HG03439 (cell line): ENCODE results near the gene CD276.
"Not testable (repeated sequence)": the region's sequence is repeated elsewhere in the genome, so short reads cannot be mapped to it uniquely, and the experiment has no call there.

Source experiments
- ATAC-seq: cut with Tn5 transposase; IDR thresholded peaks from one replicate; pipeline ENCODE4 v1.9.1; 2021; ENCODE audit warnings: mild to moderate bottlenecking, moderate library complexity; ENCODE audit not compliant: unreplicated experiment

The CD276 gene

DNA sequence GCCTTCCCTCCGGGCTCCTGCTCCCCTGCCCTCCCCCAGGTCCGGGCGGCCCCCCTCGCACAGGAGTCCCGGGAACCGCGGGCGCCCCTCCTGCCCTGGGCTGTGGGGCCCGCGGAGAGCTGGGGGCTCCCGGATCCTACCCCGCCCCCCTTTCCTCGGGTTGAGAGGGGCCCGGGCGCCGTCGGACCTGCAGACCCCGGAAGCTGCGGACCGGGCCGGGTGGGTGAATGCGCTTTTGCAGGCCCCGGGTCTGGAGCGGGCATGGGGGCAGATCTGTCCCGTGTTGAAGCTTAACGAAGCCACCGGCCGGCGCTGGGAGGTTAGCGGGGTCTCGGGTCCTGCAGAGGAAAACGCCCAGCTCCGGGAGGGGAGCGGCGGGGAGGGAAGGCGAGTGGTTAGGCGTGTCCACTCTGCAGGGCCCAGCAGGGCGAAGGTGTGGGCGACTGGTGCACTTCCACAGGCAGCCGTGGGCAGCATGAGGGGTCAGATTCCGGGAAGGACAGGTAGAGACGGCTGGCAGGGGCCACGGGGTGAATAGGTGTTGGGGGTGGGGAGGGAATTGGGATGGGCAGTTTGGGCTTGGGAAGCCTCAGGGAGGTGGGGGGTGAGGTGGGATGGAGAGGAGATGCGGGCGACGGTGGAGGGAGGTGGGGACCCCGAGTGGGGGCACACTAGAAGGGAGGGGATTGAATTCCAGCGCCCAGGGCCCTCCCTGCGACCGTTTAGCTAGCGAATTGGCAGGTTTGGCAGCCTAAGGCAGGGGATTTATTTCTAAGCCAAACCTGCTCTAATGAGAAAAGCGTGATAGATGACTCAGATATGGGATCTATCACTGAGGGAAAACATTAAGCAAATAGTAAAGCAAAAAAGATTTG, 635 bp downstream of the CD276 start:
- no peak for ATAC-seq

DNA sequence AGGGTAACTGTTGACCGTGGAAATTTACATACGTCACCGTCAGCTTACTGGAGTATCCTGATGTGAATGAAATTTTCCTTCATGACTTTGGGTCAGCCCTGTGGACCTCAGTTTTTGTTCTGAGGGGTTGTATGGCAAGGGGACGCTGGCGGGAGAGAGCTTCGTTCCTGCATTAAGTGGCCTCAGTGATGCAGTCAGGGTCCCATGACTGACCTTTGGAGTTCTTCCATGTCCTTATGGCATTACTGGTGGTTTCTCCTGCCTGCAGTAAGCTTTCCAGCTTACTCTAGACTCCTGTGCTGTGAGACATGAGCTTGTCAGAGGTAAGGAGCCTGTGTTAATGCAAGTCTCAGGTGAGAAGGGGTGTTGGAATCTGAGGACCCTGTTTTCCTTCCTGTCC, 1.8 kb downstream of the CD276 start:
- ATAC-seq: no peak

DNA sequence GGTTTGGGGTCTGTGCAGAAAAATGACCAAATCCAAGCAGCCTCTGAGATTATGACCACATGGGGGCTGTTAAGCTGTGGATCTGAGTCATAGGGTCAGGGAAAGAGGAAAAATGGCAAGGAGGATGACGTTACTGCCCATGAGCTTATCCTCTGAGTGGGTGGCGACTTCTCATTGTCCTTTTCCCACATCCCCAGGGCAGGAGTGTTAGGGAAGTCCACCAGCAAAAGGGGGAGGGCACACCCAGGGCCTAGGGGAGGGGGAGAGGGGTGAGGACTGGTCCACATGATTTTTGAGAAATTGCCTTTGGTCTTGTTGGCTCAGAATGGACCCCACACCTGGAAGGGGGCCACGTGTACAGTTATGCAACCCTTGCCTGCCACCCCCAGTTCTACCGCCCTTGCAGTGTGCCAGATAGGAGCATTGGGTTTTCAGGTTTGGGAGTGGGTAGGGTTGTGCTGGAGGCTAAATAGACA, 2.6 kb downstream of the CD276 start:
- ATAC-seq: no peak

DNA sequence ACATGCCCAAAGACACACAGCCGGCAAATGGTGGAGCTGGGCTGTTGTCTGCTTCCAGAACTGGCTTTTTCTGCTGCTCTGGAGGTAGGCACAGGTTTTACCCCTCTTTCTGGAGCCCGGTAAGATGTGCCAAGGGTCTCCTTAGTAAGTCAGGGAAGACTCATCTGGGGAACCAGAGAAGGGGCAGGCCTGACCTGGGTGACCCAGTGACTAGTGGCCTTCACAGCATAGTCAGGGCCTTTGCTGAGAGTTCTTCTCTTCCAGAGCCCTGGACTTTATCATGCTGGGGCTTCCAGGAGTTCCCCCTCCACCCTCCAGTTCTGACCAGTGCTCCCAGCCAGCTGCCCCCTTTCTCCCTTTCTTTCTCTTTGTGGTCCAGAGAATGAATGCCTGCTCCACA, 3.2 kb downstream of the CD276 start:
- ATAC-seq: no peak

DNA sequence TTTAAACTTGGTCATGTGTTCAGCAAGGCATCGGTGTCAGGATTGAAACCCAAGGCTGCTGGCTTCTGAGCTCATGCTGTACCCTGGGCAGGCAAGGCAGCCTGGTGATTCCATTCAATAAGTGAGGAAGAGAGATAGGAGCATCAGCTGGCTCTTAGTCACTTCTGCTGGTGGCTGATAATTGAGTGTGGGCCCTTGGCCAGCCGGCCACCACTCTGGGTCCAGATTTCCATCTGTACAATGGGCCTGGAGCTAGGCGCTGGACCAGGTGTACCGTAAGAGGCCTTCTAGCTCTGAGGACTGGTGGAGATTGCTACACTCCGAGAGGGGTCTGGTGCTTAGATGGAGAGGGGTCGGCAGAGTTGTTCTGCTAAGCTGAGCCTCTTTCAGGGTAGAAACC, 4.3 kb downstream of the CD276 start:
- ATAC-seq: no peak

DNA sequence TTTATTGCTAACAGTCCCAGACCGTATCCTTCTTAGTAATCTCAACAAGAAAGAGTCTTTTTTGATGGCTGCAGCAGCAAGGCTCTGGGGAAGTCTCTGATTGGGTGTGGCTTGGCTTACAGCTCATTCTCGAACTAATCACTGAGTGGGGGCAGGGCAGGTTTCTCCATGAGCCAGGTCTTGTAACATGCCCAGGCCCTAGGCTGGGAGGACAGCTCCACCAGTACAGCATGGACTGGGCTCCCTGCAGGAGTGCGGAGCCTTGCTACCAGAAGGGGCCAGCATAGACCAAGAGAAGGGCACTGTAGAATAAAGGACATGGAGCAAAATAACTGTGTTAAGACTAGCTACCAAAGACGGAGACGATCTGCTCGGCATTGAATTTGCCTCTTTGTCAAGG, 7.2 kb downstream of the CD276 start:
- no peak for ATAC-seq

DNA sequence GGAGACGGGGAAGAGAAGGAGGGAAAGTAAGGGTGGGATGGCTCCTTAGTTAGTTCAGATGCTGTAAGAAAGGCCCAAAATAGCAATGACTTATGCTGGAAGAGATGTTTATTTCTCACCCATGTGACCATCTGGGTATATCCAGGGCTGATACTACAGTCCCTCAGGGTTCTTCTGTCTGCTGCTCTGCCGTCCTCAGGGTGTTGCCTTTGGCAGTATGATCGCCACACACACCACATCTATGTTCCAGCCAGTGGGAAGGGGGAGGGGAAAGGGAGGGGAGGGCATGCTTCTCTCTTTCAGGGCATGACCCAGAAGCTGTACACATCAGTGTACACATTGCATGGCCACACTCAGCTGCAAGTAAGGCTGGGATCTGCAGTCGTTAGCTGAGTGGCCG, 10.2 kb downstream of the CD276 start:
- ATAC-seq: no peak

DNA sequence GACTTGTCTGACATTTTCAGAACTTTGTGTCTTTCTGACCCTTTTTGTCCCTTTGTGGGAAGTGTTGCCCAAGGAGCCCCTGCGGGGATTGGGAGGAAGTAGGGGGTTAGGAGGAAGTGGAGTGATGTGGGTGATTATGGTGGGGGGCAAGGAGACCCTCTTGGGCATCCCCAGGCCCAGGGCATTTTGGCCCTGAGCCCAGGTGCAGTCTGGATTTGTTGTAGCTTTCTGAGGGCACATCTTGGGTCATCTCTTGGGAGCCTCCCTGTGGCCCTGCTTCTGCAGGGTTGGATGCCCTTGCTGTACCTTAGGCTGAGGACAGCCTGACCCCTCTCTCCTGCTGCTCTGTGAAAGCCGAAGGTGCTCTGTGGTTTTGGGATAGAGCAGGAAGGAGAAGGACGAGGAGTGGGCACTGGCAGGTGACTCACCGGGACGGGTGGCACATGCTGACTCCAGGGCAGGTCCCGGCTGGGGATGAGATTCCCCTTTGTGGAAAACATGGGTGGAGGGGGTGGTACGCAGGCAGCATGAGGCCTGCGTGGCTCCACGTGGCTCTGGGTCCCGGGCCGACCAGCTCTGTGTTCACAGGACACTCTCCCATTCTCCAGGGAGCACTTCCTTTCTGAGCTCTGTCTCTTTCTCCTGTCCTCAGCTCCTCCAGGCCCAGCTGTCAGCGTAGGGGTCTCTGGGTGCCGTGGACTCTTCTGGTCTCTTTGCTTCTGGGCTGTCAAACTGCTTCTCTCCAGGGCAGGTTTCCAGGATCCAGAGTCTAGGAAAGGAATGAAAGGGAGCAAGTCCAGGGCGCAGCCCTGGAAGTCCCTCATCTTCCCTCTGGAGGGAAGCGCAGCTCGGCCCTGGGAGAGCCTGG, 11.8 kb downstream of the CD276 start:
- no peak for ATAC-seq

DNA sequence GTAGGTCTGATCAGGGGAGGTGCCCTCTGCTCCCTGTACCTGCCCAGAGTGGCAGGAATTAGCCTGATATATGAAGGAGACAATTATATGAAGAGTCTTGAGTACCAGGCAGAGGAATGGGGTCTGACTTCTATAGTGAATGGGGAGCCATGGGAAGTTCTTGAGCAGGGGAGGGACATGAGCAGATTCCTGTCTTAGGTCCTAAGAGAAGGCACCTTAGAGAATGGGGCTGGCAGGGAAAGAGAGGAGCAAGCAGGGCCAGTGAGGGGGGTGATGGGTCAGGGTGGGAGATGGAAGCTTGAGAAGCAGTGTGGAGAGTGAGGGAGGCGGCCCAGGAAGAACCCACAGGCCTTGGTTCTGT, 12.4 kb downstream of the CD276 start:
- ATAC-seq: no peak

DNA sequence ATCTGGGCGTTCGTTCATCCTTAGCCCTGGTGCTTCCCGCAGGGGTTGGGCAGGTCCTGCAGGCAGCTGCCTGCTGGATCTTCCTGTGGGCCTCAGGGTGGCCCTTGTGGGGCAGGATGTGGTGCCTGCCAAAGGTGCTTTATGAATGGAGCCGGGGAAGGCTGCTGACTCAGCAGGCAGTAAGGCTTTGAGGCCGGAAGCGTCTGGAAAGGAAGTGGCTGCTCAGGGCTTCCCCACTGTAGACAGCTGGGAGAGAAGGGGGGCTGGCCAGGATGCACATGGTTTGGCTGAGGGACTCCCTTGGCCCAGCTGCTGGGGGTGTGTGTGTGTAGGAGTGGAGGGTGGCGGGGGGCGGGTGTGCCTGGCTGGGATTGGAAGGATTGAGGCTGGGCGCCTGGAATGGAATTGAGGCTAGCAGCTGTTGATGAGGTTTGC, 12.9 kb downstream of the CD276 start:
- no peak for ATAC-seq

DNA sequence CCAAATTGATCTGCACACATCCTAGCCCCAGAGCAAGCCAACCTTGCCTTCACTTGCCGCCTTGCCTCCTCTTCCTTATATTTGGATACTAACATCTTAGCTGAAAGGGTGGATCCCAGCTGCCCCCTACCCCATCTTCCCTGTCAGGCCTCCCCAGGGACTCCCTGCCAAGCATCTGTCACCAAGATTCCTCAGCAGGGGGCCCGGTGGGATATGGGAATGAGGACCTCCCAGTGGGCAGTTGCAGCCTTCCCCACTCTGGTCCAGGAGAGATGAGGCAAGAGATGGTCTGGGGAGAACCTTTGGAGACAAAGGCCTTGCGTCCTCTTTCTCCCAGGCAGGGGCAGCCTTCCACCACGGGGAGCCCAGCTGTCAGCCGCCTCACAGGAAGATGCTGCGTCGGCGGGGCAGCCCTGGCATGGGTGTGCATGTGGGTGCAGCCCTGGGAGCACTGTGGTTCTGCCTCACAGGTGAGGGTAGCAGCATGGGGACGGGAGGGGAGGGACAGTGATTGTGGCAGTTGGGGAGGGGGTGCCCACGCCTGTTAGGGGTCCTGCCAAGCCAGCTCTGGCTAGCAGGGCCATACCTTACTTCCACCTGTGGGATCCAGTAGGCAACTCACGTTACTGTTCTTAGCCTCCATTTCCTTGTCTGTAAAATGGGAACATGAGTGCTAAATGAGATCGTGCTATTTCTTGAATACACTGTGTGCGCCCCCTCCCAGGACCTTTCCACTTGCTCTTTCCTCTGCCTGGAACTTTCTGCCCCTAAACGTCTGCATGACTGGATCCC, 15.3 kb downstream of the CD276 start:
- ATAC-seq: no peak

DNA sequence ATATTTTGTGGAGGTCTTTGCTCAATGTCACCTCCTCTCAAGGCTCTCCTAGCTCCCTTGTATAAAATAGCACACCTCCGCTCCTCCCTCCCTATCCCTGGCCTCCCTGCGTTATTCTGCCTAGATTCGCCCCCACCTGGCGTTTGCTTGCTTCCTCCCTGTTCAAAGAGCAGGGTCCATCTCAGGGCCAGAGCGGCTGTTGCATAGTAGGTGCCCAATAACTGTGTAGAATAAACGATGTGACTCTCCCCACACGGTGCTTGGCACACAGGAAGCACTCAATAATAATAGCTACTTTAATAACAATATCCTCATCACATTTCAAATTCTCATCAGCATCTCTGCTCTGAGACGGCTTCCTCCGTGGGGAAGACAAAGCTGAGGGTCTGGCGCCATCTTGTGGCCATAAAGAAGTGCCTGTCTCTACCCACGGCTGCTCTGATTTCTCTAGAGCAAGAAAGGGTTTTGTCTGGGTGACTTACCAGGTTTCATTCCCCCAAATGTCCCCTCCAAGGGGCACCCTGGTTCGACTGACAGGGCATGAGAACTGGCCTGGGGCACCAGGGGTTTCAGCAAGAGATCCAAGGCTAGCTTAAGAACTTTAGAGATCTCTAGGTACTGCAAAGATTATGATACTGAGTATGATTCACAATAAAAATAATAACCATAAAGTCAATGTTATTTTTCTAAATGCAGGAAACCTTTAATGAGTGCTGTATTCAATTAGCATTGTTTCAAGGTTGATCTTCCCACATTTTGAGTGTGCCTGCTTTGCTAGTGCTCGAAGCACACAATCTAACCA, 16.1 kb downstream of the CD276 start:
- ATAC-seq: no peak

DNA sequence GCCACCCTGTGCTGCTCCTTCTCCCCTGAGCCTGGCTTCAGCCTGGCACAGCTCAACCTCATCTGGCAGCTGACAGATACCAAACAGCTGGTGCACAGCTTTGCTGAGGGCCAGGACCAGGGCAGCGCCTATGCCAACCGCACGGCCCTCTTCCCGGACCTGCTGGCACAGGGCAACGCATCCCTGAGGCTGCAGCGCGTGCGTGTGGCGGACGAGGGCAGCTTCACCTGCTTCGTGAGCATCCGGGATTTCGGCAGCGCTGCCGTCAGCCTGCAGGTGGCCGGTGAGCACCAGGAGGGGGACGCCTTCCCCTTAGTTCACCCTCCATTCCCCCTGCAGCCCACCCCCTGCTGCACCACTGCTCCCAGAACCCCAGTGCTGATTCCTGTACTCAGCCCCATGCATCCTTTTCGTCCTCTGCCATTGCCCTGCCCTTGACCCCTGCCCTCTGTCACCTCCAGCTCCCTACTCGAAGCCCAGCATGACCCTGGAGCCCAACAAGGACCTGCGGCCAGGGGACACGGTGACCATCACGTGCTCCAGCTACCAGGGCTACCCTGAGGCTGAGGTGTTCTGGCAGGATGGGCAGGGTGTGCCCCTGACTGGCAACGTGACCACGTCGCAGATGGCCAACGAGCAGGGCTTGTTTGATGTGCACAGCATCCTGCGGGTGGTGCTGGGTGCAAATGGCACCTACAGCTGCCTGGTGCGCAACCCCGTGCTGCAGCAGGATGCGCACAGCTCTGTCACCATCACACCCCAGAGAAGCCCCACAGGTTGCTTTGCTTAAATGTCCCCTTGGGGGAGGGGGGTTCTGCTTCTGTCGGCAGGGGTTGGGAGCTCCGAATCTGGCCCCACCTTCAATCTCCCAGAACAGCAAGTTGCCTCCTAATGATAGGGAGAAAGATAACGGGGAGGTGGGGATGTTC, 18.4 kb downstream of the CD276 start:
- ATAC-seq: not testable (repeated sequence)

DNA sequence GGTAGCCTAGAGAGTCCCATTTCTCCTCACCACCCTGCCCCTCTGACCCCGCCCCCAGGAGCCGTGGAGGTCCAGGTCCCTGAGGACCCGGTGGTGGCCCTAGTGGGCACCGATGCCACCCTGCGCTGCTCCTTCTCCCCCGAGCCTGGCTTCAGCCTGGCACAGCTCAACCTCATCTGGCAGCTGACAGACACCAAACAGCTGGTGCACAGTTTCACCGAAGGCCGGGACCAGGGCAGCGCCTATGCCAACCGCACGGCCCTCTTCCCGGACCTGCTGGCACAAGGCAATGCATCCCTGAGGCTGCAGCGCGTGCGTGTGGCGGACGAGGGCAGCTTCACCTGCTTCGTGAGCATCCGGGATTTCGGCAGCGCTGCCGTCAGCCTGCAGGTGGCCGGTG, 19.4 kb downstream of the CD276 start:
- ATAC-seq: not testable (repeated sequence)

DNA sequence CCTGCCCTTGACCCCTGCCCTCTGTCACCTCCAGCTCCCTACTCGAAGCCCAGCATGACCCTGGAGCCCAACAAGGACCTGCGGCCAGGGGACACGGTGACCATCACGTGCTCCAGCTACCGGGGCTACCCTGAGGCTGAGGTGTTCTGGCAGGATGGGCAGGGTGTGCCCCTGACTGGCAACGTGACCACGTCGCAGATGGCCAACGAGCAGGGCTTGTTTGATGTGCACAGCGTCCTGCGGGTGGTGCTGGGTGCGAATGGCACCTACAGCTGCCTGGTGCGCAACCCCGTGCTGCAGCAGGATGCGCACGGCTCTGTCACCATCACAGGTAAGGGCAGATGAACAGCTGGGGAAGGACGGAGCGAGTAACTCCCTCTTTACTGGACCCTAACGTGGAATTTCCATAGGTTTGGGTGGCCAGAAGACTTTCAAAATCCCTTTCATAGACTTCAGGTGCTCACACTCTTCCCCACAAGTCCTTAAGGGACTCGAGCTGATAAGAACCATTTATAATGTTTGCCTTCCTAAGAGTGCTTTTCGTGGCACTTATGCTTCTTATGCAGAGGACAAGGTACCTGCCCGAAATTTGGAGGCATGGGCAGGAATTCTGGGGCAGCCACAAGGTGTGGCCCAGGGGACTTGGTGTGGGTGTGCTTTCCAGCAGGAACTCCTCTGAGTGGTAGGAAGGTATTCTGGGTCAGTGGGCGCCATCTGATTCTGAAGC, 20.1 kb downstream of the CD276 start:
- not testable (repeated sequence) for ATAC-seq

DNA sequence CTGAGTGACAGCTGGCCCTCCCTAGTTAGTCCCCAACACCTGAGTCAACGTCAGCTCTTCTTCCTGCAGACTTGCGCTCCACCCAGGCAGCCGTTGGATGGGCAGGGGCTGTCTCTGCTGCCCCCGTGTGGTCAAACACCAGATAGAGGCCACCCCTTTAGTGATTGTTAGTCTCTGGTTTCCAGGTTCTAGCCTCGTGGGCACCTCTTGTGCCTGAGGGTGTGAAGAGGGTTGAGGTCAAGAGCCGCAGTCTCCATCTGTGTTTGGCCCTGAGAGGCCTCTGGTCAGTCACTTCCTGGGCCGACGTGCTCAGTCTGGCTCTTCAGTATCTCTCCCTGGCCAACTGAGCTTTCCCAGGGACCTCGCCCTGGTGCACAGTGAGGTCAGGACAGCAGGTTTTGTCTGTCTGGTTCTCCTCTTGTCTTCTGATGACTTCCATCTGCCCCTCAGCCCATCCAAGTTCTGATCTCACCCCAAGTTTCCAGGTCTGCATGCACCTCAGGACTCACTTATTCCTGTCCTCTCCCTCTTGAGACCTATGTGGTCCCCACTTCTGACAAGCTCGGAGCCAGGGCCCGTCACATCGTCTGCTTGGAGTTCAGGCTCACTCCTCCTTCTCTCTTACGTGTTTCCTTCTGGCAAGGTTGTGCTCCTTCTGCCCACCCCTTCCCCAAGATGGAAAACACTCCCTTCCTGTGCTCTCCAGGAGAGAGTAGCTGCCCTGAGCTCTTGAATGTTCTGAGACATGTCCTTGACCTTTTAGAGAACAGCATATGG, 20.9 kb downstream of the CD276 start:
- no peak for ATAC-seq

DNA sequence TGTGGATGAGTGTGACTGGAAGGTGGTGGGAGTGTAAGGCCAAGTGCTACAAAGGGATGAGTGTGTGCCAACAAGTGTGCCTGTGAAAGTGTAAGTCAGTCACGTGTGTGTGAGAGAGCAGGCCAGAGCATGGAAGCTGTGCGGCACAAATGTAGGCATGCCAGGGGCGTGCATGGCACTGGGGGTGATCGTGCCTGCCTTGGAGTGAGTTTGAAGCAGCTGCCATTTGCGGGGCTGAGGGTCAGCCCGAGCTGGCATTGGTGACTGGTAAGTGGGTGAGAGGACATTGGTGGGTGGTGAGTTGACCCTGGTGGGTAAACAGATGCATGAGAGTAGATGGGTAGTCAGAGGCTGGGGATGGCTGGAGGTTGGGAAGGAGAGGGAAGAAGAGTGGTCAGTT, 24.5 kb downstream of the CD276 start:
- no peak for ATAC-seq

DNA sequence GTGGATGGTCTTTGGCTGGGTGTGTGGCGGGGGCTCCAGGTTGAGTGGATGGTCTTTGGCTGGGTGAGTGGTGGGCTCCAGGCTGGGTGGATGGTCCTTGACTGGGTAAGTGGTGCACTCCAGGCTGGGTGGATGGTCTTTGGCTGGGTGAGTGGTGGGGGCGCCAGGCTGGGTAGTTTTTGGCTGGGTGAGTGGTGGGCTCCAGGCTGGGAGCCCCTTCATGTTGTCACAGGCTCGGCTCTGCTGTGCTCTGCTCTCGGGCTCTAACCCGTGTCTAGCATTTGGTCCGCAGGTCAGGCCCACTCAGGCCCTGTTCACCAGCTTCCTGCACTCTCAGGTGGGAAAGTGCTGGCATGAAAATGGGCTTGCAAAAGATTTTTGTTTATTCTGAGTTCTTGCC, 25.1 kb downstream of the CD276 start:
- no peak for ATAC-seq
